Activated T-cell treated with anti-CD3 and anti-CD28 coated beads for 1 hour (primary cell): Measurements from ENCODE around the gene HCST.

ENCODE experiments used
- DNase-seq: peaks from one replicate; pipeline ENCODE4 v3.0.0-alpha.2; 2020; ENCODE audit warnings: low read depth

The HCST gene

DNA sequence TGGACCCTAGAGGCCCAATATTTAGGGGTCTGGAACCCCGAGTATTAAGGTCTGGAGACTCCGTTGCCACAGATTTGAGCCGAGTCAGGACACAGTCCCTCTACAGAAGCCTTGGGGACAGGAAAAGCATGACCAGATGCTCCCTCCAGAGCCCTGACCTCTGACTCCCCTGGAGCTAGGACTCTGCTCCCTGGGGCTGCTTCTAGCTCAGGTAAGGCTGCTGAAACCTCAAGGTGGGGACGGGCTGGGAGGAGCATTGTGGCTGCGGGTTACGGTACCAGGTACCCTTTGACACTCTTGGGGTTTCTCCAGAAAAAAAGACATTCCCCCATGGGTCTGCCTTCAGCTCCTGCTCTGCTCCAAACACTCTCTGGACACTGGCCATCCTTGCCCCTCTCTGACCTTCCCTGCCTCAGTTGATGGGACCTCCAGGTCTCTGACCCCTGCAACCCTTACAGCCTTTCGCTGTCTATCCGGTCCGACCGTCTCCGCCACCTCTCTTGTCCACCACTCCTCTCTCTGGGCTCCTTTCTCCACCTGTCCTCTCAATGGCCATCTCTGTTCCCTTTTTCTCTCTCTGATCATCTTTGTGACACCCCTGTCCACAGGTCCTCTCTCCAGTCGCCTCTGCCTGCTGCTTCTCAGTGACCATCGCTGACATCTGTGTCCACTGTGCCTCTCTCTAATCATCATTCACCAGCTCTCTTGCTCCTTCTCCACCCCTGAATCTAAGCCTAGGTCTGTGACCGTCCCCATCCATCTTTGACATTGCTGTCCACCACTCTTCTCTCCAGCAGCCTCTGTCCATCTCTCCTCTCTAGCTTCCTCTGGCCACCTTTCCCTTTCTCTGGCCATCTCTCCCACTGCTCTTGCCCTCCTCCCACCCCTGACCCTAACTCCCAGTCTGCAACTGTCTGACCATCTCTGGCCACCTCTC, 35.3 kb downstream of the HCST start:
- DNase-seq, result no peak

DNA sequence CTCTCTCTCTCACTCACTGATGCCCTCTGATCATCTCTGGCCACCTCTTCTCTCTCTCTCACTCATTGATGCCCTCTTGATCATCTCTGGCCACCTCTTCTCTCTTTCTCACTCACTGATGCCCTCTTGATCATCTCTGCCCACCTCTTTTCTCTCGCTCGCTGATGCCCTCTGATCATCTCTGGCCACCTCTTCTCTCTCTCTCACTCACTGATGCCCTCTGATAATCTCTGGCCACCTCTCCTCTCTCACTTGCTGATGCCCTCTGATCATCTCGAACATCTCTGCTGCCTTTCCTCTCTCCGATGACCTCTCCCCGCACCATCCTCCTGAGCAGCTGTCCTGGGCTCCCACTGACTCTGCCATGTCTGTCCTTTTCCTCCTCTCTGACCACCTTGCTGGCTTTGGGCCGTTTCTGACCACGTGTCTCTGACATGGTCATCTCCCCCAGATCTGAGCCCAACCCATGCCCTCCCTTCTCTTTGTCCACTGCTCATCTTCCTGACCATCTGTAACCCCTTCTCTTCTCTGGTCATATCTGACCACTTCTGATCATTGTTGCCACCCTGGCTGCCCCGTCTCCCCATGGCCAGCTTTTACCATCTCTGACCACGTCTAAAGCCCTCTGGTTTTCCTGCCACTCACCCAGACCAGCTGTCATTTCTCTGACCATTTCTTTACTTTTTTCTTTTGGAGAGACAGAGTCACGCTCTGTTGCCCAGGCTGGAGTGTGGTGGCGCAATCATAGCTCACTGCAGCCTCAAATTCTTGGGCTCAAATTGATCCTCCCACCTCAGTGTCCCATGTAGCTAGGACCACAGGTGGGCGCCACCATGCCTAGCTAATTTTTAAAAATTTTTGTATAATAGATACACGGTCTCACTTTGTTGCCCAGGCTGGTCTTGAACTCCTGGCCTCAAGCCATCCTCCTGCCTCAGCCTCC, 36.2 kb downstream of the HCST start:
- DNase-seq, result no peak

DNA sequence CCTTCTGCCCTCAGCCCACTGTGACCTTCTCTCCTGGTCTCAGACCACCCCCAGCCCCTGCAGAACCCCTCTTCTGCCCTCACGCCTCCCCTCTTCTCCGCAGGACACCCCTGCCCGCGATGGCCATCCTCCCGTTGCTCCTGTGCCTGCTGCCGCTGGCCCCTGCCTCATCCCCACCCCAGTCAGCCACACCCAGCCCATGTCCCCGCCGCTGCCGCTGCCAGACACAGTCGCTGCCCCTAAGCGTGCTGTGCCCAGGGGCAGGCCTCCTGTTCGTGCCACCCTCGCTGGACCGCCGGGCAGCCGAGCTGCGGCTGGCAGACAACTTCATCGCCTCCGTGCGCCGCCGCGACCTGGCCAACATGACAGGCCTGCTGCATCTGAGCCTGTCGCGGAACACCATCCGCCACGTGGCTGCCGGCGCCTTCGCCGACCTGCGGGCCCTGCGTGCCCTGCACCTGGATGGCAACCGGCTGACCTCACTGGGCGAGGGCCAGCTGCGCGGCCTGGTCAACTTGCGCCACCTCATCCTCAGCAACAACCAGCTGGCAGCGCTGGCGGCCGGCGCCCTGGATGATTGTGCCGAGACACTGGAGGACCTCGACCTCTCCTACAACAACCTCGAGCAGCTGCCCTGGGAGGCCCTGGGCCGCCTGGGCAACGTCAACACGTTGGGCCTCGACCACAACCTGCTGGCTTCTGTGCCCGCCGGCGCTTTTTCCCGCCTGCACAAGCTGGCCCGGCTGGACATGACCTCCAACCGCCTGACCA, 37.2 kb downstream of the HCST start:
- DNase-seq, result no peak

DNA sequence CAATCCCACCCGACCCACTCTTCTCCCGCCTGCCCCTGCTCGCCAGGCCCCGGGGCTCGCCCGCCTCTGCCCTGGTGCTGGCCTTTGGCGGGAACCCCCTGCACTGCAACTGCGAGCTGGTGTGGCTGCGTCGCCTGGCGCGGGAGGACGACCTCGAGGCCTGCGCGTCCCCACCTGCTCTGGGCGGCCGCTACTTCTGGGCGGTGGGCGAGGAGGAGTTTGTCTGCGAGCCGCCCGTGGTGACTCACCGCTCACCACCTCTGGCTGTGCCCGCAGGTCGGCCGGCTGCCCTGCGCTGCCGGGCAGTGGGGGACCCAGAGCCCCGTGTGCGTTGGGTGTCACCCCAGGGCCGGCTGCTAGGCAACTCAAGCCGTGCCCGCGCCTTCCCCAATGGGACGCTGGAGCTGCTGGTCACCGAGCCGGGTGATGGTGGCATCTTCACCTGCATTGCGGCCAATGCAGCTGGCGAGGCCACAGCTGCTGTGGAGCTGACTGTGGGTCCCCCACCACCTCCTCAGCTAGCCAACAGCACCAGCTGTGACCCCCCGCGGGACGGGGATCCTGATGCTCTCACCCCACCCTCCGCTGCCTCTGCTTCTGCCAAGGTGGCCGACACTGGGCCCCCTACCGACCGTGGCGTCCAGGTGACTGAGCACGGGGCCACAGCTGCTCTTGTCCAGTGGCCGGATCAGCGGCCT, 37.9 kb downstream of the HCST start:
- no peak for DNase-seq

DNA sequence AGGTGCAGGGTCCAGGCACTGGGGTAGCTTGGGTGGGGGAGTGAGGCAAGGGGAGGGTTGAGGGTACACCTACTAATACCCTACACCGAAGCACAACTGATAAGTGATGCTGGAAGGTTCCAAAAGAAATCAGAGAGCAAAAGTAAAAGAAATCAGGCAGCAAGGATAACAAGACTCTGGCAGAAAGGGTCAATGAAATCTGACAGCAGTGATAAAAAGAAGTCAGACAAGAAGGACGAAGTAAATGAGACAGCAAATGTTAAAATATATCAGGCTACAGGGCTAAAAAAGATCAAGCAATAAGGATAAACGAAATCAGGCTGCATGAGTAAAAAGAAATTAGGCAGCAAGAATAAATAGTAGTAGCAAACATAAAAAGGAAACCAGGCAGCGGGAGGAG, 38.5 kb downstream of the HCST start:
- DNase-seq, result no peak

- no peak for DNase-seq
Observed at GRCh38 chr19:35942235-35942634, 39.9 kb downstream of the HCST start.

GRCh38 chr19:35943321-35944301, 41.3 kb downstream of the HCST start:
- DNase-seq, result no peak

DNA sequence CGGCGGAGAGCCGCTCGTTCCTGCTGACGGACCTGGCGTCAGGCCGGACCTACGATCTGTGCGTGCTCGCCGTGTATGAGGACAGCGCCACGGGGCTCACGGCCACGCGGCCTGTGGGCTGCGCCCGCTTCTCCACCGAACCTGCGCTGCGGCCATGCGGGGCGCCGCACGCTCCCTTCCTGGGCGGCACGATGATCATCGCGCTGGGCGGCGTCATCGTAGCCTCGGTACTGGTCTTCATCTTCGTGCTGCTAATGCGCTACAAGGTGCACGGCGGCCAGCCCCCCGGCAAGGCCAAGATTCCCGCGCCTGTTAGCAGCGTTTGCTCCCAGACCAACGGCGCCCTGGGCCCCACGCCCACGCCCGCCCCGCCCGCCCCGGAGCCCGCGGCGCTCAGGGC, 42.2 kb downstream of the HCST start:
- DNase-seq, result no peak

GRCh38 chr19:35945121-35945790, 42.9 kb downstream of the HCST start:
- no peak for DNase-seq

DNA sequence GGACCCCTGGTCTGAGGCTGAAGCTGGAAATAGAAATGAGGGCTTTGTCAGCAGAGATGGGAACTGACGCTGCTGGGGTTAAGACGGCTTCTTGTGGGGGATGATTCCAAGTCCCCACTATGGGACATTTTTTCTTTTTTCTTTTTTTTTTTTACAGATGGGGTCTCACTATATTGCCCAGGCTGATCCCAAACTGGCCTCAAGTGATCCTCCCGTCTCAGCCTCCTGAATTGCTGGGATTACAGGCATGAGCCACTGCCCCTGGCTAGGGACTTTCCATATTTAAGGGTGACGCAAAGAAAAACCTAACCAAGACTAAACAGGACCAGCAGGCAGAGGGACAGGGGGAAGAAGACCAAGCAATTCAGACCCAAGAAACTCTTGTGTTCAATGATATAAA, 43.9 kb downstream of the HCST start:
- no peak for DNase-seq

DNA sequence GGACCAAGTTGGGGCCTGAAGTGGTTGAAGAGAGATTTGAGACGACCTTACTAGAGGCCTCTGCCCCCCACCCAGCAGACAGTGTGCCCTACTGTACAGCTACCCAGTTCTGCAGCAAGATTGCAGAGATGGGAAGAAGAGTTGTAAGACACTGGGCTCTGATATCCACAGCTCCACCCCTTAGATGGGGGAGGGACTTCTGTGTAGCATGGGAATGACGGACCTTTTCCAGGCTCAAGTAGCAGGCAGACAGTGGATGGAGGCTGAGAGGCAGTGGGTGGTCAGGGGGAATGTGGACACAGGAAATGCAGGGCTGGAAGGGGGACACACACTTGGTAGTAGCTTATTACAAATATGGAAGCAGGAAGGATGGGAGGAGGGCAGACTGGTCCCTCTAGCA, 46.8 kb downstream of the HCST start:
- DNase-seq, result no peak
